Measurements from ENCODE around the gene TAX1BP1. TPM values are rescaled to one million over a fixed set of nuclear protein-coding genes. Genes with fewer than 3 reads are reported as not detected.

Gene TAX1BP1
- polyA plus RNA-seq, 1 donor from 2014 or later, result 115 TPM

- TF ChIP-seq REST (IDR thresholded peaks at IDR 0.05; ENCODE audit: borderline replicate concordance) (no peak), RAD21 (conservative IDR thresholded peaks at IDR 0.05) (no peak), POLR2AphosphoS5 (IDR thresholded peaks at IDR 0.05) (no peak), TAF1 (IDR thresholded peaks at IDR 0.05; ENCODE audit: low read depth) (no peak), EP300 (conservative IDR thresholded peaks at IDR 0.05; ENCODE audit: poor library complexity, severe bottlenecking) (no peak), MXI1 (conservative IDR thresholded peaks at IDR 0.05; ENCODE audit: poor library complexity, severe bottlenecking) (no peak), CTCF (IDR thresholded peaks at IDR 0.05; ENCODE audit: poor library complexity, severe bottlenecking) (no peak), EZH2 (IDR thresholded peaks at IDR 0.05; ENCODE audit: borderline replicate concordance, insufficient read depth, low read length, poor library complexity, severe bottlenecking) (no peak), SMC3 (conservative IDR thresholded peaks at IDR 0.05; ENCODE audit: poor library complexity) (no peak)
Measured at GRCh38 chr7:27704422-27705199, 35.4 kb upstream of the TAX1BP1 start.

GRCh38 chr7:27705200-27705594 lies 34.8 kb upstream of the TAX1BP1 start:
- no peak overlapping the region for H3K9ac ChIP-seq (ENCODE audit: low read length)
- no peaks in the 10 kb centered on the region for H3K36me3 ChIP-seq (ENCODE audit: insufficient read depth, low read length)
- no peak overlapping the region for H3K27ac ChIP-seq (ENCODE audit: low read length)
- H4K20me1 ChIP-seq (ENCODE audit: insufficient read depth), result no peaks in the 10 kb centered on the region
- no peak overlapping the region for H3K4me3 ChIP-seq (ENCODE audit: low read length)
- H3K4me2 ChIP-seq (ENCODE audit: low read length), result no peak overlapping the region
- H3F3A ChIP-seq (ENCODE audit: insufficient read depth, low read length, poor library complexity, severe bottlenecking), result no peaks in the 10 kb centered on the region
- no peaks in the 10 kb centered on the region for H3K79me2 ChIP-seq (replicated peaks; ENCODE audit: insufficient read depth, low read length)
- H3K9me3 ChIP-seq (ENCODE audit: low read length), result no peaks in the 10 kb centered on the region
- TF ChIP-seq CTCF (IDR thresholded peaks at IDR 0.05; ENCODE audit: poor library complexity, severe bottlenecking), result no peak
- no peak for TF ChIP-seq SMC3 (conservative IDR thresholded peaks at IDR 0.05; ENCODE audit: poor library complexity)
- TF ChIP-seq TAF1 (IDR thresholded peaks at IDR 0.05; ENCODE audit: low read depth), result no peak
- TF ChIP-seq EP300 (conservative IDR thresholded peaks at IDR 0.05; ENCODE audit: poor library complexity, severe bottlenecking), result no peak
- no peak for TF ChIP-seq EZH2 (IDR thresholded peaks at IDR 0.05; ENCODE audit: borderline replicate concordance, insufficient read depth, low read length, poor library complexity, severe bottlenecking)
- no peak for TF ChIP-seq RAD21 (conservative IDR thresholded peaks at IDR 0.05)
- no peak for TF ChIP-seq MXI1 (conservative IDR thresholded peaks at IDR 0.05; ENCODE audit: poor library complexity, severe bottlenecking)
- no peak for TF ChIP-seq REST (IDR thresholded peaks at IDR 0.05; ENCODE audit: borderline replicate concordance)
- no peak for TF ChIP-seq POLR2AphosphoS5 (IDR thresholded peaks at IDR 0.05)
- no peaks in the 10 kb centered on the region for H3K9me2 ChIP-seq (ENCODE audit: insufficient read depth, low read length)
- H2AFZ ChIP-seq (ENCODE audit: low read depth, low read length), result no peak overlapping the region
- H3K27me3 ChIP-seq (ENCODE audit: insufficient read depth, low read depth, low read length), result no peaks in the 10 kb centered on the region

More at GRCh38 chr7:27704422-27705199, 35.4 kb upstream of the TAX1BP1 start:
- Histone ChIP-seq H3K4me3 (ENCODE audit: low read length) (no peak overlapping the region), H4K20me1 (ENCODE audit: insufficient read depth) (no peaks in the 10 kb centered on the region), H3K9me3 (ENCODE audit: low read length) (no peaks in the 10 kb centered on the region), H2AFZ (ENCODE audit: low read depth, low read length) (no peak overlapping the region), H3K36me3 (ENCODE audit: insufficient read depth, low read length) (no peaks in the 10 kb centered on the region), H3F3A (ENCODE audit: insufficient read depth, low read length, poor library complexity, severe bottlenecking) (no peaks in the 10 kb centered on the region), H3K9ac (ENCODE audit: low read length) (no peak overlapping the region), H3K4me2 (ENCODE audit: low read length) (no peak overlapping the region), H3K79me2 (replicated peaks; ENCODE audit: insufficient read depth, low read length) (no peaks in the 10 kb centered on the region), H3K27me3 (ENCODE audit: insufficient read depth, low read depth, low read length) (no peaks in the 10 kb centered on the region), H3K9me2 (ENCODE audit: insufficient read depth, low read length) (no peaks in the 10 kb centered on the region), H3K27ac (ENCODE audit: low read length) (no peak overlapping the region)
